Panc1 (cell line): Measurements from ENCODE around the gene LMBRD2.

Experiments used
- CTCF ChIP-seq: fragments of 450-650 bp; IDR thresholded peaks from 2 replicates; pipeline ENCODE4 v1.5.1; 2017; ENCODE audit warnings: mild to moderate bottlenecking
- POLR2AphosphoS5 ChIP-seq: IDR thresholded peaks from 2 replicates; pipeline ENCODE4 v1.6.1; 2012; ENCODE audit warnings: mild to moderate bottlenecking, low read depth, low read length, moderate library complexity
- TCF7L2 ChIP-seq: IDR thresholded peaks from 2 replicates; pipeline ENCODE4 v1.6.1; 2011; ENCODE audit warnings: mild to moderate bottlenecking, low read depth, low read length, inconsistent platforms

DNA sequence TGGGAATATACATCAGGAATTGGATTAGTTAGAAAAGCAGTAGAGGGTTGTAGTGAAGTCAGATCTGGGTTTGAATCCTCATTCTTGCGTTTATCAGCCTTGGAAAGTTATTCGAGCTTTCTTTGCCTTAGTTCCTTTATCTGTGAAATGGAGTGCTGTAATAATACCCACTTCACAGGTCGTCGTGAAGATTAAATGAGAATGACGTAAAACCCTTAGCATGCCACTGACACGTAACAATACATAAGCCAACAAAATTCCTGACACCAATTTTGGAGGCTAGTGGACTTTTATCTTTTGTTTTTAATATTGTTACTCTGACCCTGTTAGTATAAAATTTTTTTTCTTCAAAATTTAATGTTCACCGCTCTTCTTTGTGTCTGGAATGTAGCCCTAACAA is 3.6 kb upstream of the LMBRD2 start:
- TF ChIP-seq CTCF, result no peak
- no peak for TF ChIP-seq POLR2AphosphoS5
- no peak for TF ChIP-seq TCF7L2
